Cardiac fibroblast (primary cell): ENCODE results near the gene GINS3.

ENCODE experiments used
- DNase-seq, 2 donors: peaks; one replicate each; pipeline versions ENCODE4 v3.0.0 to v3.0.0-alpha.2; 2010; ENCODE audit warnings: low read depth in 2 of 2
- H3K4me3 ChIP-seq, 2 donors: replicated peaks in 1 of 2; 1 replicate in 1 of 2; 2 replicates in 1 of 2; pipeline ENCODE4 v1.5.1; 2011; ENCODE audit warnings: low read depth in 2 of 2, low read length in 2 of 2, mild to moderate bottlenecking in 2 of 2, moderate library complexity in 1 of 2
- CTCF ChIP-seq: IDR thresholded peaks from one replicate; pipeline ENCODE4 v1.5.1; 2011; ENCODE audit warnings: low read depth, mild to moderate bottlenecking, low read length, inconsistent platforms

Gene GINS3

GRCh38 chr16:58449306-58449705 is 57.0 kb downstream of the GINS3 start:
- no peak overlapping the region for H3K4me3 ChIP-seq
- no peak for DNase-seq
- no peak for TF ChIP-seq CTCF

- no peak for TF ChIP-seq CTCF
- no peak overlapping the region for H3K4me3 ChIP-seq
- no peak for DNase-seq
These were observed 57.5 kb downstream of the GINS3 start for GRCh38 chr16:58449768-58450167.

GRCh38 chr16:58450590-58450989 is 58.3 kb downstream of the GINS3 start:
- no peak for TF ChIP-seq CTCF
- DNase-seq: no peak
- H3K4me3 ChIP-seq: no peak overlapping the region

- no peak overlapping the region for H3K4me3 ChIP-seq
- TF ChIP-seq CTCF: no peak
- no peak for DNase-seq
These were observed 59.0 kb downstream of the GINS3 start for GRCh38 chr16:58451265-58451689.

- peak; percentile 43 to 51 for DNase-seq
- no peak overlapping the region for H3K4me3 ChIP-seq
- TF ChIP-seq CTCF: no peak
These were observed 59.7 kb downstream of the GINS3 start for GRCh38 chr16:58451945-58452401.

GRCh38 chr16:58452640-58453039 is 60.4 kb downstream of the GINS3 start:
- no peak for TF ChIP-seq CTCF
- no peak for DNase-seq
- H3K4me3 ChIP-seq: no peak overlapping the region

GRCh38 chr16:58454178-58454577 is 61.9 kb downstream of the GINS3 start:
- no peak for TF ChIP-seq CTCF
- H3K4me3 ChIP-seq: no peak overlapping the region

More at GRCh38 chr16:58454178-58454577, 61.9 kb downstream of the GINS3 start:
- no peak for DNase-seq
